Heart left ventricle (tissue), 16 donors: ENCODE results near the gene RAD50. TPM values are rescaled to one million over a fixed set of nuclear protein-coding genes. Genes with fewer than 3 reads are reported as not detected.
A peak's percentile ranks its signal among the peaks of the same experiment; 100 is the strongest.

ENCODE experiments used
- ATAC-seq, 4 donors: fragments of 200-7000 bp; cut with Tn5 transposase; one replicate each; pipeline ENCODE4 v1.9.1; 2020 to 2022; ENCODE audit warnings: moderate library complexity in 4 of 4, mild to moderate bottlenecking in 3 of 4, moderate number of reproducible peaks in 1 of 4
- DNase-seq, 5 donors: peaks; one replicate each; pipeline ENCODE4 v3.0.0-alpha.2; 2020
- H3K27ac ChIP-seq, 12 donors: fragments of 200-600 bp; sonication (generic) in 4 of 12; one replicate each; pipeline versions ENCODE4 v1.5.0 to v1.8.0; 2016 to 2022; ENCODE audit warnings: mild to moderate bottlenecking in 2 of 12
- H3K27me3 ChIP-seq, 9 donors: fragments of 200-600 bp; sonication (generic) in 2 of 9; one replicate each; pipeline versions ENCODE4 v1.5.1 to v1.8.0; 2016 to 2022; ENCODE audit warnings: mild to moderate bottlenecking in 3 of 9
- H3K36me3 ChIP-seq, 9 donors: fragments of 200-600 bp; sonication (generic) in 2 of 9; one replicate each; pipeline versions ENCODE4 v1.5.0 to v1.8.0; 2018 to 2022; ENCODE audit warnings: mild to moderate bottlenecking in 2 of 9
- H3K4me1 ChIP-seq, 12 donors: fragments of 200-600 bp; sonication (generic) in 4 of 12; one replicate each; pipeline versions ENCODE4 v1.5.0 to v1.8.0; 2016 to 2022; ENCODE audit warnings: mild to moderate bottlenecking in 3 of 12
- H3K4me3 ChIP-seq, 12 donors: fragments of 200-600 bp; sonication (generic) in 4 of 12; one replicate each; pipeline versions ENCODE4 v1.5.0 to v1.8.0; 2017 to 2022; ENCODE audit warnings: mild to moderate bottlenecking in 9 of 12, moderate library complexity in 4 of 12
- H3K9me3 ChIP-seq, 12 donors: fragments of 200-600 bp; sonication (generic) in 4 of 12; one replicate each; pipeline versions ENCODE4 v1.5.0 to v1.8.0; 2016 to 2022; ENCODE audit warnings: mild to moderate bottlenecking in 1 of 12
- POLR2A ChIP-seq, 2 donors: fragments of 450-650 bp; IDR thresholded peaks; one replicate each; pipeline ENCODE4 v1.6.1; 2017; ENCODE audit warnings: antibody characterized with exemption in 2 of 2, mild to moderate bottlenecking in 2 of 2, moderate library complexity in 2 of 2
- WGBS, 4 donors: extraction: QIAGEN DNeasy Blood & Tissue Kit in 2 of 4; methylation state at CpG; one replicate each; pipeline versions ENCODE4 v1.1.5 to v1.1.7; 2013 to 2018; 5-methylcytosine and 5-hydroxymethylcytosine counted together
- intact Hi-C, 10 donors: fragments of 100-400 bp; cut with DNase I; formaldehyde crosslinking; loops; one replicate each; pipeline versions ENCODE4 v1.11.1 to v1.14.2; 2022
- polyA plus RNA-seq, 2 donors: library from polyadenylated mRNA; stranded (reverse); fragments of 200-250 nt; gene quantifications; one replicate each; pipeline ENCODE4 v1.2.3, GENCODE V29; 2013
- total RNA-seq, 9 donors: library from RNA; depleted of rRNA in 2 of 9; stranded (reverse); fragments of >200 nt in 2 of 9; fragmentation: NEBNext Ultra II Directional in 3 of 9; extraction: Animal tissue kit (Norgen Biotek cat#: 25700) in 3 of 9; gene quantifications; one replicate each; pipeline versions ENCODE4 v1.1.0 to v1.2.4, GENCODE V29; 2016 to 2023
- TF ChIP-seq, protein P1 (sequence below), 12 donors: fragments of 200-600 bp; sonication (generic) in 4 of 12; IDR thresholded peaks; one replicate each; pipeline versions ENCODE4 v1.5.0 to v1.8.0; 2018 to 2022; ENCODE audit warnings: antibody characterized with exemption in 12 of 12, mild to moderate bottlenecking in 5 of 12
- donor health status: ischemic (EF 13 %, LVEDD 7.1; RV severe dilation, severe dysfunction).
- donor health status: healthy with polysubstance abuse.
- donor health status: DM: no; HTN: yes; CAD: no.
- donor health status: DM: no; HTN: no; CAD: no.
- donor health status: ischemic (EF 25% LVEDD 6.9; RV normal size, moderate dysfunction).
- donor health status: ischemic (EF 25% LVEDD 5.7; RV mildly dilated, moderate dysfunction).
- donor health status: healthy.
- donor health status: DM: yes; HTN: yes; CAD: no.
- donor health status: ischemic (EF 35%, LVEDD 5.7; RV mildly dilated, moderate dysfunction).
- donor health status: nonischemic (EF 11% LVEDD 7.7; RV severe dilation, severe dysfunction).
- donor health status: DM: yes; HTN: yes; CAD: no.
- donor health status: PGD.
- donor health status: ischemic (EF 29% LVEDD 5.4; RV normal size, mild dysfunction).
- donor health status: nonischemic (EF 23%, LVEDD 6.1; RV moderate dilation, normal function).

The RAD50 gene
- total and polyA plus RNA-seq, 11 donors = 9.3 to 41.8 (median 32.1) TPM

DNA sequence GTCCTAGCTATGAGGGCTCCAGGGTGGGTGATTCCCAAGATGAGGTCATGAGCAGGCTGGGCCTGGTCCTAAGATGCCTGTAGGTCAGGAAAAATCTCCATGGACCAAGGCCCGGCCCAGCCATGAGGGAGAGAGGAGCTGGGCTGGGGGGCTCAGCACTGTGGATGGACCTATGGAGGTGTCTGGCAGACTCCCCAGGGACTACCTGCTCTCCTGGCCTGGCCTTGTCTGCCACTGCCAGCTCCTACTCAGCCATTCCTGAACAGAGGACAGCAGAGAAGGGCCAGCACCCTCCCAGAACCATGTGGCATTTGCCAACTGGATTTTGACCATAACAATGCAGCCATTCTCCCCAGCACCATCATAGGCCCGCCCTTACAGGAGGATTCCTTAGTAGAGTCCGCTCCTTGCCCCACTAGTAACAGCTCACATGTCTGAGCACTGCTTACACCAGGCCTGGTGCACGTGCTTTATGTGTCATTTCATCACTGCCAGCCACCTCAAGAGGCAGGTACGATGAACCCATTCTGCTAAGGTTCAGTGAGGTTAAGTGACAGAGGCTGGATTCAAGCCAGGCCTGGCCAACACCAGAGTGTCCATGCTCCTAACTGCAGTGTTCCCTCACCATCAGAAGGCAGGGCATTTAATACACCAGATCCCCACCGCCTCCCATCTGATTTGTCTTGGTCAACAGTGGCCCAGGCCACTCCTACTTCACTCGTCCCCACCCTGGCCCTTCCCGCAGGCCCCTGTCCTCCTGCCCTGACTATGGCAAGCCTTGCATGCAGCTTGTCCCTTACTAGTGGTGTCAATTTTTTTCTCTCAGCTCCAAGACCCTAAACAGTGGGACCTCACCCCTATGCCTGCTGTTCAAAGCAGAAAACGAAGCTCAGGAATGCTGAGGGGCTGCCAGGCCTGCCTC, 101.9 kb downstream of the RAD50 start:
- intact Hi-C loops = no loop called here

DNA sequence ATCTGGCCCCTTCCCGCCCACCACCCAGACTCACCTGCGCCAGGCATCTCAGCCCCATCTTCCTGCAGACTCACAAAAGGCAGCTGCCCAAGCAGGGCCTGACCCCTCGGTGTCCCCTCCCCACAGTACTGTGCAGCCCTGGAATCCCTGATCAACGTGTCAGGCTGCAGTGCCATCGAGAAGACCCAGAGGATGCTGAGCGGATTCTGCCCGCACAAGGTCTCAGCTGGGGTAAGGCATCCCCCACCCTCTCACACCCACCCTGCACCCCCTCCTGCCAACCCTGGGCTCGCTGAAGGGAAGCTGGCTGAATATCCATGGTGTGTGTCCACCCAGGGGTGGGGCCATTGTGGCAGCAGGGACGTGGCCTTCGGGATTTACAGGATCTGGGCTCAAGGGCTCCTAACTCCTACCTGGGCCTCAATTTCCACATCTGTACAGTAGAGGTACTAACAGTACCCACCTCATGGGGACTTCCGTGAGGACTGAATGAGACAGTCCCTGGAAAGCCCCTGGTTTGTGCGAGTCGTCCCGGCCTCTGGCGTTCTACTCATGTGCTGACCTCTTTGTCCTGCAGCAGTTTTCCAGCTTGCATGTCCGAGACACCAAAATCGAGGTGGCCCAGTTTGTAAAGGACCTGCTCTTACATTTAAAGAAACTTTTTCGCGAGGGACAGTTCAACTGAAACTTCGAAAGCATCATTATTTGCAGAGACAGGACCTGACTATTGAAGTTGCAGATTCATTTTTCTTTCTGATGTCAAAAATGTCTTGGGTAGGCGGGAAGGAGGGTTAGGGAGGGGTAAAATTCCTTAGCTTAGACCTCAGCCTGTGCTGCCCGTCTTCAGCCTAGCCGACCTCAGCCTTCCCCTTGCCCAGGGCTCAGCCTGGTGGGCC, 103.1 kb downstream of the RAD50 start:
- ATAC-seq = no peak
- TF ChIP-seq, protein P1, sequence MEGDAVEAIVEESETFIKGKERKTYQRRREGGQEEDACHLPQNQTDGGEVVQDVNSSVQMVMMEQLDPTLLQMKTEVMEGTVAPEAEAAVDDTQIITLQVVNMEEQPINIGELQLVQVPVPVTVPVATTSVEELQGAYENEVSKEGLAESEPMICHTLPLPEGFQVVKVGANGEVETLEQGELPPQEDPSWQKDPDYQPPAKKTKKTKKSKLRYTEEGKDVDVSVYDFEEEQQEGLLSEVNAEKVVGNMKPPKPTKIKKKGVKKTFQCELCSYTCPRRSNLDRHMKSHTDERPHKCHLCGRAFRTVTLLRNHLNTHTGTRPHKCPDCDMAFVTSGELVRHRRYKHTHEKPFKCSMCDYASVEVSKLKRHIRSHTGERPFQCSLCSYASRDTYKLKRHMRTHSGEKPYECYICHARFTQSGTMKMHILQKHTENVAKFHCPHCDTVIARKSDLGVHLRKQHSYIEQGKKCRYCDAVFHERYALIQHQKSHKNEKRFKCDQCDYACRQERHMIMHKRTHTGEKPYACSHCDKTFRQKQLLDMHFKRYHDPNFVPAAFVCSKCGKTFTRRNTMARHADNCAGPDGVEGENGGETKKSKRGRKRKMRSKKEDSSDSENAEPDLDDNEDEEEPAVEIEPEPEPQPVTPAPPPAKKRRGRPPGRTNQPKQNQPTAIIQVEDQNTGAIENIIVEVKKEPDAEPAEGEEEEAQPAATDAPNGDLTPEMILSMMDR (IDR thresholded peaks at IDR 0.05) = no peak
- TF ChIP-seq POLR2A (IDR thresholded peaks at IDR 0.05) = no peak
- Histone ChIP-seq H3K4me3 (no peak overlapping the region), H3K9me3 (no peaks in the 10 kb centered on the region), H3K27ac (no peak overlapping the region), H3K36me3 (no peaks in the 10 kb centered on the region), H3K27me3 (peaks cover 12 to 26% (median 20%) of the 10 kb centered on the region in 9 donors), H3K4me1 (peaks cover 0 to 13% (median 7%) of the 10 kb centered on the region in 12 donors)
- DNase-seq = no peak
- intact Hi-C loops = no loop called here
- WGBS, 4 donors = 92 to 96% (median 94%) methylated on average over 21 to 23 of the region's 23 CpGs

More for the DNA sequence above, 101.9 kb downstream of the RAD50 start:
- 90 to 93% (median 92%) methylated on average over 7 to 9 of the region's 9 CpGs for WGBS, 4 donors
- ATAC-seq (no peak), DNase-seq (no peak)
- TF ChIP-seq POLR2A (IDR thresholded peaks at IDR 0.05) = no peak
- TF ChIP-seq, protein P1 (IDR thresholded peaks at IDR 0.05) = no peak
- no peak overlapping the region for H3K4me3 ChIP-seq
- H3K27me3 ChIP-seq = peaks cover 12 to 35% (median 21%) of the 10 kb centered on the region in 9 donors
- H3K27ac ChIP-seq = no peak overlapping the region
- H3K9me3 ChIP-seq = no peaks in the 10 kb centered on the region
- no peaks in the 10 kb centered on the region for H3K36me3 ChIP-seq
- peaks cover 0 to 13% (median 7%) of the 10 kb centered on the region in 12 donors for H3K4me1 ChIP-seq

DNA sequence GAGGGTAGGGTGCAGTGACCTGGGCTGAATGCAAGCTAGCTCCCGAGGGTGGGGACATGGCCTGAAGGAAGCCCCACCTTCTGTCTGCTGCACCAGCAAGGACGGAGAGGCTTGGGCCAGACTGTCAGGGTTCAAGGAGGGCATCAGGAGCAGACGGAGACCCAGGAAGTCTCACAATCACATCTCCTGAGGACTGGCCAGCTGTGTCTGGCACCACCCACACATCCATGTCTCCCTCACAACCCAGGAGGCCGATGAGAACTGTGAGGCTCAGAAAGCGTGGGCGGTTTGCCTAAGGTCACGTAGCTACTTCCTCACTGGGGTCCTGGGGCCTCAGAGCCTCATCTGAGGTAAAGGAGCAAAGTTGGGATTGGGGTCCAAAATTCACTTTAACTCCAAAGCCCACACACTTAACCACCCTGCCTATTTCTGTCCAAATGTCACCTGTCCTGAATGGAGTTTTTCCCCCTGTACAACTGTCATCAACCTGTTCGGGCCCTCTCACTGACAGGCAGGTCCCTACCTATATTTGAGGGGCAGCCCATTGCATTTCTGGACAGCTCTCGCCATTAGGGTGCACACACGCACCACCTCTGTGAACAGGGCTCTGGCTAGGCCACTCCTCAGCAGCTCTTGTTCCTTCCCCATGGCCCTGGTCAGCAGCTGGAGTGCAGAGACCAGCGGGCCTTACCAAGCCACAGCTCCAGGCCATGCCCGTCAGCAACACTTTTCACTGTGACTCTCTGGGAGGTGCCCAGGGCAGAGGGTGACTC, 104.6 kb downstream of the RAD50 start:
- Histone ChIP-seq H3K27me3 (peaks cover 3 to 13% (median 9%) of the 10 kb centered on the region in 9 donors), H3K4me1 (peaks cover 0 to 4% (median 2%) of the 10 kb centered on the region in 12 donors), H3K27ac (no peak overlapping the region), H3K36me3 (no peaks in the 10 kb centered on the region), H3K9me3 (no peaks in the 10 kb centered on the region), H3K4me3 (no peak overlapping the region)
- intact Hi-C loops = no loop called here
- TF ChIP-seq POLR2A (IDR thresholded peaks at IDR 0.05) = no peak
- TF ChIP-seq, protein P1 (IDR thresholded peaks at IDR 0.05) = no peak
- DNase-seq (no peak), ATAC-seq (peak in 1 of 4 donors; percentile 13)
- WGBS, 4 donors = 80 to 82% (median 81%) methylated on average over 12 of the region's 12 CpGs
